ENCODE measurements around the gene TBC1D22A. TPM values are rescaled to one million over a fixed set of nuclear protein-coding genes. Genes with fewer than 3 reads are reported as not detected.

The TBC1D22A gene
- total RNA-seq, 1 donor from 2014 or later, result 23.2 TPM

DNA sequence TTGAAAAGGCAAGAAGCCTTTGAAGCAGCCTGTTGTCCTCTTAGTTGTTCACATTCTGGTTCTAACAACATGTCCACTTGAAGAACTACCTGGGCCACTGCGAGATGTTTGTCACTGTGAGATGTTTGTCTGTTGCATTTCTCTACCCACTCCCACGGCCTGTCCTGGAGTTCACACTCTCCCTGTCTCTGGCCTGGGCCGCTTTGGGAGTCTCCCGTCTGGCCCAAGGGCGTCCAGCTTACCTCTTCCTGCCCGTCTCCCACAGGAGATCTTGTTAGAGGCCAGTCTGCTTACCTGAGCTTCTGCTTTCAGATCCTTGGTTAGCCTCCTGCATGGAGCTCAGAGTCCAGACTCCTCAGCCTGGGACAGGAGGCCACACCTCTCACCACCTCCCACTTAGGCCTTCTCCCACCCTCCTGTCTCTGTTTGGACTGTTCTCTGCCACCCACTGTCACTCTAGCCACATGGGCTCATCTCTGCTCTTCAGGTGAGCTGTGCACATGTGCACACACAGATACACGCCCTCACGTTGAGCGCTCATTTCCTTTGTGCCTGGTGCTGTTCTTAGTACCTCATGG is 66.0 kb downstream of the TBC1D22A start:
- Mint-ChIP-seq H3K4me1 (ENCODE audit: low read depth) (peaks cover 5% of the 10 kb centered on the region), H3K36me3 (ENCODE audit: insufficient read depth) (peaks cover 10% of the 10 kb centered on the region), H3K27ac (no peak overlapping the region), H3K4me3 (ENCODE audit: low read depth) (no peak overlapping the region), H3K9me3 (ENCODE audit: low read depth) (no peaks in the 10 kb centered on the region), H3K27me3 (no peaks in the 10 kb centered on the region)
- TF ChIP-seq, protein P1, sequence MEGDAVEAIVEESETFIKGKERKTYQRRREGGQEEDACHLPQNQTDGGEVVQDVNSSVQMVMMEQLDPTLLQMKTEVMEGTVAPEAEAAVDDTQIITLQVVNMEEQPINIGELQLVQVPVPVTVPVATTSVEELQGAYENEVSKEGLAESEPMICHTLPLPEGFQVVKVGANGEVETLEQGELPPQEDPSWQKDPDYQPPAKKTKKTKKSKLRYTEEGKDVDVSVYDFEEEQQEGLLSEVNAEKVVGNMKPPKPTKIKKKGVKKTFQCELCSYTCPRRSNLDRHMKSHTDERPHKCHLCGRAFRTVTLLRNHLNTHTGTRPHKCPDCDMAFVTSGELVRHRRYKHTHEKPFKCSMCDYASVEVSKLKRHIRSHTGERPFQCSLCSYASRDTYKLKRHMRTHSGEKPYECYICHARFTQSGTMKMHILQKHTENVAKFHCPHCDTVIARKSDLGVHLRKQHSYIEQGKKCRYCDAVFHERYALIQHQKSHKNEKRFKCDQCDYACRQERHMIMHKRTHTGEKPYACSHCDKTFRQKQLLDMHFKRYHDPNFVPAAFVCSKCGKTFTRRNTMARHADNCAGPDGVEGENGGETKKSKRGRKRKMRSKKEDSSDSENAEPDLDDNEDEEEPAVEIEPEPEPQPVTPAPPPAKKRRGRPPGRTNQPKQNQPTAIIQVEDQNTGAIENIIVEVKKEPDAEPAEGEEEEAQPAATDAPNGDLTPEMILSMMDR (IDR thresholded peaks at IDR 0.05; ENCODE audit: unreplicated experiment), result no peak
- DNase-seq (ENCODE audit: low spot score, unreplicated experiment), result no peak

DNA sequence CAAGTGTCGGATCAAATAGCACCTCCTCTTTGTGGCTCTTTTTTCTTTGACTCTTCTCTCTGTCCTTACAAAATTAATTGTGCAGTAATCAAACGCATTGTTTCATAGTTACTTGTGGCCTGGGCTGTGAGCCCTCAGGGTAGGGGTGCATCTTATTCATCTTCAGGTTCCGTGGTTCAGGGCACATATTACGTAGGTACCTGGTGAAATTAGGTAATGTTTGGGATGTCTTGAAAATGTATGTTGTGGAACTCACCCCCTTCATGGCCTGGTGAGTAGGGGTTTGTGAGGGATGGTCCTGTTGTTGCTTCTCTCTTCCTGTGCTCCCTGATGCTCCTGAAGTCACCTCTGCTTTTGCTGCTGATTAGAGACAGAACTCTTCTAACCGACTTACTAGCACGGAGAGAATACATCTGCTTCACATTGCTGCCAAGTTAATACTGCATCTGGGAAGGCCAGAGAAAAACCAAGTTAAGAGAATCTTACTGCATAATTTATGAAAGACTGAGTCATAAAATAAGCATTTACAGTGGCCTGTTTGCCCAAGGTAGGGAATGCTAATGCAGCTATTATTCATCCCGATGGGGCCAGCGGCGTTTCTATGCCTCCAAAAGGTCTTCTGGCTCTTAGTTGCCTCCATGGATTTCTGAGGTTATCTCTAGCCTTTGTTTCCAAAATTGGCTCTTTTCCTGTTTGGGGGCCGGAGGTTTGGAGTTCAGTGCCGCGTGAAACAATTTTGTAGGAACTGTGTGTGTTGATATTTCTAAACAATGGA is 66.9 kb downstream of the TBC1D22A start:
- H3K27me3 Mint-ChIP-seq, result no peaks in the 10 kb centered on the region
- H3K9me3 Mint-ChIP-seq (ENCODE audit: low read depth), result no peaks in the 10 kb centered on the region
- peaks cover 11% of the 10 kb centered on the region for H3K36me3 Mint-ChIP-seq (ENCODE audit: insufficient read depth)
- TF ChIP-seq, protein P1 (IDR thresholded peaks at IDR 0.05; ENCODE audit: unreplicated experiment), result no peak
- peaks cover 5% of the 10 kb centered on the region for H3K4me1 Mint-ChIP-seq (ENCODE audit: low read depth)
- H3K4me3 Mint-ChIP-seq (ENCODE audit: low read depth), result no peak overlapping the region
- no peak for DNase-seq (ENCODE audit: low spot score, unreplicated experiment)
- H3K27ac Mint-ChIP-seq, result peak overlapping the region; percentile 49

DNA sequence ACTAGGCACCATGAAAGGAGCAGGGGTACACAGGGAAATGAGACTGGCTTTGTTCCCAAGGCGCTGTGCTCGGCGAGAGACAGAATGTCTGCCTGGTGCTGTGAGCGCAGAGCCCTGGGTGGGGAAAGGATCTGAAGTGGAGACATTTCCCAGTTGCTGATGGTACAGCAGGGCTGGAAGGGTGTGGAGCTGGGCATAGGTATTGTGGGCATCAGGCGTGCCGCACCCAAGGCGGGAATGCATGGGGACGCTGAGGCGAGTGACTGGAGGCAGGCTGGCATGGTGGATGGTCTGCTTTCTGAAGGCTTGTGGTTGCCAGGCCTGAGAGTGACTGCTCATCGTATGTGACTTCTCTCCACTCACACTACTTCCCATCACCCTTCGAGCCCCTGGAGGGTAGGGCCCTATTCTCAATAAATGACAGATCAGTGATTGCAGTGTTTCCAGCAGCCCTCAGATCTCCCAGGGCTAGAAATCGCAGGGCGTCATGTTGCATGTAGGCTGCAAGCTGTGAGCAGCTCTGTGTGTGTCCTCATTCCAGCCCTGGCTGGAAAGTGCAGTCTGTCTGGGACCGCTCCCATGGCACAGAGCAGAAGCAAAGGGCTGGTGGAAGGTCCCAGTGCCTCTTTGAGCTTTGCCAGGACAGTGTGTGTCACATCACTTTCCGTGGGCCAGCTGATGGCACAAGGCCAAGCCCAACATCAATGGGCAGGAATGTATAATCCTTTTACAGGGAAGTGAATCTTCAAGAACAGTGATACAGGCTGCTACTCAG is 67.7 kb downstream of the TBC1D22A start:
- peaks cover 5% of the 10 kb centered on the region for H3K9me3 Mint-ChIP-seq (ENCODE audit: low read depth)
- H3K4me1 Mint-ChIP-seq (ENCODE audit: low read depth), result peaks cover 5% of the 10 kb centered on the region
- peaks cover 16% of the 10 kb centered on the region for H3K36me3 Mint-ChIP-seq (ENCODE audit: insufficient read depth)
- peak overlapping the region; percentile 49 for H3K27ac Mint-ChIP-seq
- no peak overlapping the region for H3K4me3 Mint-ChIP-seq (ENCODE audit: low read depth)
- H3K27me3 Mint-ChIP-seq, result no peaks in the 10 kb centered on the region
- TF ChIP-seq, protein P1 (IDR thresholded peaks at IDR 0.05; ENCODE audit: unreplicated experiment), result no peak
- DNase-seq (ENCODE audit: low spot score, unreplicated experiment), result no peak

DNA sequence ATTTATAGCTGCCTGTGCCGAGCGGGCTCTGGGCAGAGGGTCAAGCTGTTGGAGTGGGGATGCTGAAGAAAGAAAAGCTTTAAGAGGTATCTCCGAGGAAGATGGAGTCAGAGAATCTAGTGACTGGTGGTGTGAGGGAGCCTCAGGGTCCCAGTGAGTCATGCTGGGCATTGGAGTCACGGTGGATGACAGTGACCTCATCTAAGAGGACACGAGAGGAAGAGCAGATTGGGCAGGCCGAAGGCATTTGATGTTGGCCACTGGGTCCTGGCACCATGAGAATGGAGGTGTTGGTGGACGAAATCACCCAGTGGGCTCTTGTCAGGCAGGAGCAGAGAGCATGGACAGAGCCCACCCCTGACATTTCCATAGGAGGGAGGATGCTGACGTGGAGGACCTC is 68.4 kb downstream of the TBC1D22A start:
- peaks cover 5% of the 10 kb centered on the region for H3K4me1 Mint-ChIP-seq (ENCODE audit: low read depth)
- H3K27me3 Mint-ChIP-seq, result no peaks in the 10 kb centered on the region
- TF ChIP-seq, protein P1 (IDR thresholded peaks at IDR 0.05; ENCODE audit: unreplicated experiment), result no peak
- H3K27ac Mint-ChIP-seq, result no peak overlapping the region
- no peak for DNase-seq (ENCODE audit: low spot score, unreplicated experiment)
- no peak overlapping the region for H3K4me3 Mint-ChIP-seq (ENCODE audit: low read depth)
- peaks cover 12% of the 10 kb centered on the region for H3K9me3 Mint-ChIP-seq (ENCODE audit: low read depth)
- H3K36me3 Mint-ChIP-seq (ENCODE audit: insufficient read depth), result peaks cover 23% of the 10 kb centered on the region

DNA sequence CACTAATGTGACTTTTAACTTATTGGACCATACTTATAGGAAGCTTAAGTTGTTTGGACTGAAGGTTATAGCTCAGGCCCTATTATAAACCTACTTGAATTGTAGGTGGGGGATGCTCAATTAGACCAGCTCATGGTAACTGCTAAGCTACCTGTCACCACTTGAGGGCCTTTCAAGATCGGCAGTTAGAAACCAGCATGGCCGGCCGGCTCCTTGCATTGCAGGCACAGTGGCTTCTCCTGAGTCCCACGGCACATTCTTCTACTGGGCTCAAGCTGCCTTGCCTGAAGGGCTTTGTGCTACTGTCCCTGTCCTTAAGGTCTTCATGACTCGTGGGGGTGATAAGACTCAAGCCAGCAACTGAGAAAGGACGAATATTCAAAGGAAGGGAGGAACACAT is 70.8 kb downstream of the TBC1D22A start:
- TF ChIP-seq, protein P1 (IDR thresholded peaks at IDR 0.05; ENCODE audit: unreplicated experiment), result peak; percentile 56
- peaks cover 5% of the 10 kb centered on the region for H3K4me1 Mint-ChIP-seq (ENCODE audit: low read depth)
- no peak for DNase-seq (ENCODE audit: low spot score, unreplicated experiment)
- no peaks in the 10 kb centered on the region for H3K27me3 Mint-ChIP-seq
- H3K36me3 Mint-ChIP-seq (ENCODE audit: insufficient read depth), result peaks cover 32% of the 10 kb centered on the region
- H3K27ac Mint-ChIP-seq, result no peak overlapping the region
- H3K4me3 Mint-ChIP-seq (ENCODE audit: low read depth), result no peak overlapping the region
- peaks cover 30% of the 10 kb centered on the region for H3K9me3 Mint-ChIP-seq (ENCODE audit: low read depth)

Measured in progenitor cell of endocrine pancreas (in vitro differentiated cells).